Umbilical cord (tissue), 2 donors: ENCODE results near the gene CNGB1. TPM values are rescaled to one million over a fixed set of nuclear protein-coding genes. Genes with fewer than 3 reads are reported as not detected.

Experiments
- DNase-seq: peaks from one replicate; pipeline ENCODE4 v3.0.0-alpha.2; 2015; ENCODE audit warnings: low spot score
- total RNA-seq: library from RNA; depleted of rRNA; stranded (reverse); fragments of >200 nt; gene quantifications from one replicate; pipeline ENCODE4 v1.2.3, GENCODE V29; 2014; ENCODE audit warnings: low replicate concordance; ENCODE audit not compliant: insufficient read depth

Gene CNGB1
- total RNA-seq, 1 donor from 2014 or later = 0.72 TPM

- peak; percentile 29 for DNase-seq
Measured at GRCh38 chr16:57976331-57976796, 5.4 kb upstream of the CNGB1 start.

DNA sequence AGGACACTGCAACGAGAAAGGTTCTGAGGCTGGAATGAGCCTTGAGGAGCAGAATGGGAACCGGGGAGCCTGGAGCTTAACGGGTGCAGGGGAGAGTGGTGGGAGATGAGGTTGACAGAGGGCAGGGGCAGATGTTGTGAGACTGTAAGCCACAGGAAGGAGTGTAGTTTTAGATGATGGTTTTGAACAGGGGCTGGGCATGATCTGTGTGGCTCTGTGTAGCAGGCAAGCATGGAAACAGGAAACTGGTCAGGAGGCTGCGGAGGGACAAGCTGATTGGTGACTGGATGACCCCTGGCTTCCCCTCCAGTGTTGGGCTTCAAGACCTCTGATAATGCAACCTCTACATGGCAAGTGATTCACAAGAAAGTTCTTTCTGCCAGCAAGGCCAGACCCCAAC, 1.4 kb upstream of the CNGB1 start:
- no peak for DNase-seq

- no peak for DNase-seq
Measured at GRCh38 chr16:57971848-57972247, 920 bp upstream of the CNGB1 start.

GRCh38 chr16:57970319-57970718, 609 bp downstream of the CNGB1 start:
- DNase-seq = no peak

GRCh38 chr16:57969451-57970123, 1.3 kb downstream of the CNGB1 start:
- DNase-seq = no peak

DNA sequence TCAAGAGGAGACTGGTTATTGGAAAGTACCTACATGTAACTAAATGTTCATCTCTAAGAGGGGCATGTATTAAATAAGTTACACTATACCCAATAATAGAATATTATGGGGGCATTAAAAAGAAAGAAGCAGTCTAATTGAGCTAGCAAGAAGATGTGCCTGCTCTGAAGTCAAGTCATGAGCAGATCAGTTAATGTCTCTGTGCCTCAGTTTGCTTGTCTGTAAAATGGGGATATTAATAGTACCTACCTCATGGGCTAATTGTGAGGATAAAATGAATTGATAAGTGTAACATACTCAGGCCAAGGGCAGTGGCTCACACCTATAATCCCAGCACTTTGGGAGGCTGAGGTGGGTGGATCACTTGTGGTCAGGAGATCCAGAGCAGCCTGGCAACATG, 3.0 kb downstream of the CNGB1 start:
- DNase-seq = no peak

DNA sequence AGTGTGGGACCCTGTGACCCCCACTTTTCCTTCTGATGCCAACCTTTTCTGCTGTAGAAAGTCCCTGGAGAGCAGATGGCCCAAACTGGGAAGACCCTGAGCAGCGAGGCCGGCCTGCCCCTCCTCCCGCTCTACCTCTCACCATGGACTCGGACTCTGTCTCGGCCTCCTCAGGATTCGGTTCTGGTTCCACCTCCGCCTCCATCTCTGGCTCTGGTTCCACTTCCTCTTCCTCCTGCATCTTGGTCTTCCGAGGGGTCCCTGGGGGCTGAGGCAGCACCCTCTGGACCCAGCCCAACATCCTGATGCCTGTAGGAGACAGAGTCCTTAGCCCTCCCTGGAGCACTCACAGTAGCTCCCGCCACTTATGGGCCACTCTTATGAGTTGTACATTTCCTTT, 3.9 kb downstream of the CNGB1 start:
- no peak for DNase-seq

DNA sequence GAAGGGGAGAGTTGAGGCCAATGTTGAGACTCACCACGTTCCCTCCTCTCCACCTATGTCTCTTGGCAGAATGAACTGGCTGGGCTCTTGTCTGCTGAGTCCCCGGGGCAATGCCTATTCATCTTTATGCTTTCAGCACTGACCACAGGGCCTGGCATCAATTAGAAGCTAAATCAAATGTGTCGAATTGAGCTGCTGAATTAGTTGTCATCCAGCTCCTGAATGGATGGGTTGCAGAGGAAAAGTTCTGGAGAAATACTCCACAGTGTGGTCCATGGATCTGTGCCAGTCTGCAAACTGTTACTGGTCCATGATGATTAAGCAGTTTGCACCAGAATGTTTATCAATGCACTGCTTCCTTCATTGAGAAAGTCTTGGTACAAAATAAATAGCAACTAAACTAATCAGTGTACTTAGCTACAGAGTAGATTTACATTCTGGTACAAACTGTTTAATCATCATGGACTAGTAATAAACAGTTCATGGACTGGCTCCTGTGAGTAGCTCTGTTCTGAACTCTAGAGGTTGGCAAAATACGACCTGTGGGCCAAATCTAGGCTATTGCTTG, 4.6 kb downstream of the CNGB1 start:
- DNase-seq = no peak

DNA sequence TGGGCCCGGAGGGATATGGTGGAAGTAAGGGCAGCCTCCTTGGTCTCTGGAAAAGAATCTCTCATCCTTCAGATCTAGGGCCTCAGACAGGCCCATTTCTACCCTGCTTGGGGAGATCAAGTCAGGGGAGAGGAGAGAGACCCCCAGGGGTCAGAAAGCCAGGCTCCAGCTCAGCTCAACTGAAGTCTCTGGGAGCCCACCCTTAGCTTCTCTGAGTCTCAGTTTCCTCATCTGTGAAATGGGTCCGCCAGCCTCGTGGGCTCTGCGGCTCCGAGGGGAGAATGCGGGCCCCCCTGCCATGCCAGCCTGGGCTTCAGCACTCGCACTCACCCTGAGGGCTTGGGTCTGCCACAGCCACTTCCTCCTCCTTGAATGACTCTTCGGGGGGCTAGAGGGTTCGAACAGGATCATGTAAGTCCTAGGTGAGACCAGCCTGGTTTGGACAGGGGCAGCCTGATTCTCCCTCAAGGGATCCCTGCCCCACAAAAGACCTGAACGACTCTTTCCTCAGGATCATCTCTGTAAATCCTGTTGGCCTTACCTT, 6.7 kb downstream of the CNGB1 start:
- DNase-seq = no peak

GRCh38 chr16:57962756-57963155, 8.2 kb downstream of the CNGB1 start:
- no peak for DNase-seq

DNA sequence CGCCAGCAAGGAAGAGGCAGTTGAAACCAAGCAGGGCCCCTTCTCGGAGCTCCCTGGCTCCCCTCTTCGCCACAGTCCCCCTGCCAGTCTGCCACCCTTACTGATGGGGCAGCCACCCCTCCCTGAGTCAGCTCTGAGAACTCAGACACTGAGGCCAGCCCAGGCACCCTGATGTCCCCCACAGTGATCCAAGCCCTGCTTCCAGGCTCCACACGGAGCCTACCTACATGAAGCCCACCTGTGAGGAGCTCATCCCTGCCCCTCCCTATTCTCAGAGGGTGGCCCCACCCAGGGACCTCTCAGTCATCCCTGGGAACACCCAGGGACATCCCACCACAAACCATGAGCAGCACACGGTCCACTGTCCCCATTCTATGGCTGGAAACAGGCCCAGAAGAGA, 8.9 kb downstream of the CNGB1 start:
- DNase-seq = no peak

DNA sequence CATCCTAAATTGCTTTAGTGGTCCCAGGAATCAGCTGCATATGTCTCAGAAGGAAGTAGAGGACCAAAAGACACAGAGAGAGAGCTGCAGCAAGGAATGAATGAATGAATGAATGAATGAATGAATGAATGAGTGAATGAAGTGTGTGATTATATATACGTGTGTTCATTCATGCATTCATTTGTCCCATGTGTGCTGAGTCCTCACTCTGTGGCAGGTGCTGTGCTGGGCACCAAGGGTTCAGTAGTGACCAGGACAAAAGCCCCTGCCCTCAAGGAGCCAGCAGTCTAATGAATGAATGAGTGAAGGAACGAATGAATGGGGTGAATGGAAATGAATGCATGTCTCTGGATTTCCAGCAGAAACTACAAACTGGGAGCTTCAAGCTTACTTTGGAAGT, 9.4 kb downstream of the CNGB1 start:
- DNase-seq = no peak

GRCh38 chr16:57960826-57961472, 10.0 kb downstream of the CNGB1 start:
- DNase-seq = no peak

GRCh38 chr16:57960310-57960709, 10.6 kb downstream of the CNGB1 start:
- DNase-seq = no peak

DNA sequence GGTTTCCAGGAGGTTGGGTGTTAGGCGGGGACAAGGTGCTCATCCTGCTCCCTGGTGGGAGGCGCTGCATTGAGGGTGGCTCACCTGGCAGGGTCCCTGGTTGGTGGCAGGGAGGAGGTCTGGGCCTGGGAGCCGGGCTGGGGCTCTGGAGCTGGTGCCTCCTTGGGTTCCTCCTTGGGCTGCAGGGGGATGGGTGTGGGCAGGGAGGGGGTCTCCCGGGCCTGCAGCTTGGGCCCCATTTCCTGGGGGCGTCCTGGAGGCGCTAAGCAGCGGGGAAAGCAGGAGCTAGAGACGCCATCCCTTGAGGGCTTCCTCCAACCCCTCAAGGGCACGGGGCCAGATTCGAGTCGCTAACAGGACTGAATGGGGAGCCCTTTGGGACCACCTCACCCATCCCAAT, 11.1 kb downstream of the CNGB1 start:
- DNase-seq = no peak

- no peak for DNase-seq
Measured at GRCh38 chr16:57959121-57959520, 11.8 kb downstream of the CNGB1 start.

DNA sequence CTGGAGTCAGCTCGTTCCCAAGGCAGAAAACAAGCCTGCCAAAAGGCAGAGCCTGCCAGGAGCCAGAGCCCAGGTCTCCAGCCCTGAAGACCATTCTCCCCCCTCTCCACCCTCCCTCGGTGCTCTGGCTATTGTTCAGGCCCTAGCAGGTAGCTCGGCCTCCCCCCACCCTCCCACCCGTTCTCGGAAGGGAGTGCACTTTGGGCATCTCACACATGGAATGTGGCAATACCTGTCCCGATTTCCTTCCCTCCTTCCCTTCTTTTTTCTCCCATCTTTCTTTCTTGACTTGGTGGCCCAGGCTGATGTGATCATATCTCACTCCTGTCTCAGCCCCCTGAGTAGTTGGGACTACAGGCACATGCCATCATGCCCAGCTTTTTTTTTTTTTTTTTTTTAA, 12.4 kb downstream of the CNGB1 start:
- DNase-seq = no peak

GRCh38 chr16:57957673-57958392, 13.1 kb downstream of the CNGB1 start:
- no peak for DNase-seq

- DNase-seq = no peak
Measured at GRCh38 chr16:57956924-57957672, 13.8 kb downstream of the CNGB1 start.

DNA sequence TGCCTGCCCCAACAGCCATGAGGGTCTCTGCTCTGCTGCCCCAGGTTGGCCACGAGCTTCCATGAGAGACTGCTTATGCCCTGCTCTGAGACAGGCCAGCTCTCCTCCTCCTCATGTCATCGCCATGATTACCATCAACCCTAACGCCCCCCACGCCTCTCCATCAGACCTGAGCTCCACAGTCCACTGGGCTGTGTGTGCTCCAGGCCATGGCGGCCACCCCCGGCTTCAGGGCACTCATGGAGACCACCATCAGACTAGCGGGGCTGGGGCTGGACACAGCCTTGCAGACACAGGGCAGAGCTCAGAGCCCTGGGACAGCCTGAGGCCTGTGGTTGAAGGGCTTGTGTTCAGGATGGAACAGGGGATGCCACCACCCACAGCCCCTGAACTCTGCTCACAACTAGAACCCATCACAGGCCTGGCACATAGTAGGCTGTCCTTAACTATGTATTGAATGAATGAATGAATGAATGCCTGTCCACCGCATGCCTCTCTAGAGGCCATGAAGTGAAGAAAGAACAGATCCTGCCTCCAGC, 14.6 kb downstream of the CNGB1 start:
- no peak for DNase-seq

GRCh38 chr16:57955572-57956188, 15.2 kb downstream of the CNGB1 start:
- DNase-seq = no peak
